Osteocyte (in vitro differentiated cells): ENCODE results near the gene ZNF337. TPM values are rescaled to one million over a fixed set of nuclear protein-coding genes. Genes with fewer than 3 reads are reported as not detected.
"Not testable (repeated sequence)": the region's sequence is repeated elsewhere in the genome, so short reads cannot be mapped to it uniquely, and the experiment has no call there.

Experiments used
- DNase-seq: peaks from one replicate; pipeline ENCODE4 v3.0.0; 2021; ENCODE audit warnings: mixed read lengths; ENCODE audit not compliant: unreplicated experiment; ENCODE audit errors: extremely low spot score
- H3K27ac Mint-ChIP-seq: one replicate; pipeline ENCODE4 v1.8.0; 2021; ENCODE audit warnings: mild to moderate bottlenecking, mixed read lengths; ENCODE audit not compliant: unreplicated experiment
- H3K27me3 Mint-ChIP-seq: one replicate; pipeline ENCODE4 v1.8.0; 2021; ENCODE audit warnings: mixed read lengths; ENCODE audit not compliant: unreplicated experiment
- H3K36me3 Mint-ChIP-seq: one replicate; pipeline ENCODE4 v1.8.0; 2021; ENCODE audit warnings: mixed read lengths; ENCODE audit not compliant: unreplicated experiment
- H3K4me1 Mint-ChIP-seq: one replicate; pipeline ENCODE4 v1.8.0; 2021; ENCODE audit warnings: mixed read lengths; ENCODE audit not compliant: unreplicated experiment
- H3K4me3 Mint-ChIP-seq: one replicate; pipeline ENCODE4 v1.8.0; 2021; ENCODE audit warnings: mild to moderate bottlenecking, moderate library complexity, mixed read lengths; ENCODE audit not compliant: unreplicated experiment
- H3K9me3 Mint-ChIP-seq: one replicate; pipeline ENCODE4 v1.8.0; 2021; ENCODE audit warnings: mixed read lengths; ENCODE audit not compliant: unreplicated experiment
- CTCF ChIP-seq: fragments of 200-600 bp; sonication (generic); IDR thresholded peaks from 2 replicates; pipeline ENCODE4 v1.5.0; 2021; ENCODE audit warnings: antibody characterized with exemption, mild to moderate bottlenecking, moderate library complexity
- total RNA-seq: library from RNA; stranded (reverse); gene quantifications from 2 replicates; pipeline ENCODE4 v1.2.1, GENCODE V29; 2021

Gene ZNF337
- total RNA-seq, 1 donor from 2014 or later = 12.7 TPM

- no peak for DNase-seq
- Mint-ChIP-seq H3K27me3 (no peaks in the 10 kb centered on the region), H3K4me3 (no peak overlapping the region), H3K9me3 (peaks cover 5% of the 10 kb centered on the region), H3K27ac (no peak overlapping the region), H3K36me3 (peaks cover 14% of the 10 kb centered on the region), H3K4me1 (no peaks in the 10 kb centered on the region)
- TF ChIP-seq CTCF = no peak
Measured at GRCh38 chr20:25644814-25645213, 51.8 kb downstream of the ZNF337 start.

GRCh38 chr20:25643716-25644115, 52.9 kb downstream of the ZNF337 start:
- peaks cover 14% of the 10 kb centered on the region for H3K36me3 Mint-ChIP-seq
- DNase-seq = no peak
- peaks cover 5% of the 10 kb centered on the region for H3K9me3 Mint-ChIP-seq
- no peak overlapping the region for H3K4me3 Mint-ChIP-seq
- H3K27me3 Mint-ChIP-seq = no peaks in the 10 kb centered on the region
- no peak for TF ChIP-seq CTCF
- H3K27ac Mint-ChIP-seq = no peak overlapping the region
- H3K4me1 Mint-ChIP-seq = no peaks in the 10 kb centered on the region

- Mint-ChIP-seq H3K27ac (no peak overlapping the region), H3K36me3 (peaks cover 20% of the 10 kb centered on the region), H3K27me3 (no peaks in the 10 kb centered on the region), H3K4me3 (no peak overlapping the region), H3K9me3 (peaks cover 7% of the 10 kb centered on the region), H3K4me1 (no peaks in the 10 kb centered on the region)
- TF ChIP-seq CTCF = no peak
- DNase-seq = no peak
Measured at GRCh38 chr20:25637247-25637646, 59.4 kb downstream of the ZNF337 start.

- Mint-ChIP-seq H3K4me3 (no peak overlapping the region), H3K9me3 (peaks cover 7% of the 10 kb centered on the region), H3K27me3 (no peaks in the 10 kb centered on the region), H3K27ac (no peak overlapping the region), H3K4me1 (no peaks in the 10 kb centered on the region), H3K36me3 (peaks cover 20% of the 10 kb centered on the region)
- TF ChIP-seq CTCF = no peak
- no peak for DNase-seq
Measured at GRCh38 chr20:25632940-25633790, 63.5 kb downstream of the ZNF337 start.

- not testable (repeated sequence) for DNase-seq, H3K27ac Mint-ChIP-seq, H3K4me1 Mint-ChIP-seq, H3K9me3 Mint-ChIP-seq, H3K27me3 Mint-ChIP-seq, H3K36me3 Mint-ChIP-seq, H3K4me3 Mint-ChIP-seq
Measured at GRCh38 chr20:25630615-25631014, 66.0 kb downstream of the ZNF337 start.
